GM12891 (cell line): ENCODE measurements around the gene XAGE1A.

ENCODE experiments used
- PAX5 ChIP-seq: IDR thresholded peaks from 2 replicates; pipeline ENCODE4 v1.6.1; 2011; ENCODE audit warnings: low read length, moderate library complexity, mild to moderate bottlenecking; ENCODE audit not compliant: insufficient read depth, severe bottlenecking
- POLR2A ChIP-seq: IDR thresholded peaks from 2 replicates; pipeline ENCODE4 v1.6.1; 2011; ENCODE audit warnings: low read depth, low read length, control low read depth
- POLR2AphosphoS5 ChIP-seq: IDR thresholded peaks from 2 replicates; pipeline ENCODE4 v1.6.1; 2011; ENCODE audit warnings: low read depth, low read length, control low read depth
- TAF1 ChIP-seq: IDR thresholded peaks from 2 replicates; pipeline ENCODE4 v1.6.1; 2011; ENCODE audit warnings: low read depth, low read length, control low read depth

- TF ChIP-seq POLR2AphosphoS5: no peak
- no peak for TF ChIP-seq POLR2A
- no peak for TF ChIP-seq TAF1
- no peak for TF ChIP-seq PAX5
Measured at GRCh38 chrX:52509916-52510315, 14.3 kb downstream of the XAGE1A start.
